ENCODE results near the gene BAZ2B. TPM values are rescaled to one million over a fixed set of nuclear protein-coding genes. Genes with fewer than 3 reads are reported as not detected.

Gene BAZ2B
- total and polyA plus RNA-seq, 4 experiments from 2014 or later = 4.3 to 35.6 (median 25.9) TPM

GRCh38 chr2:159442159-159442852, 174.0 kb downstream of the BAZ2B start:
- Mint-ChIP-seq H3K27me3 (no peaks in the 10 kb centered on the region), H3K9me3 (peaks cover 0 to 4% (median 0%) of the 10 kb centered on the region in 8 donors), H3K27ac (no peak overlapping the region), H3K4me1 (no peaks in the 10 kb centered on the region), H3K36me3 (peaks cover 67 to 71% of the 10 kb centered on the region in 2 donors), H3K4me3 (no peak overlapping the region)
- no peaks in the 10 kb centered on the region for H3K4me1 ChIP-seq (ENCODE audit: insufficient read depth, low read length)
- CTCF ChIA-PET (ENCODE audit: partially characterized antibody) = no interaction called here
- no peaks in the 10 kb centered on the region for H3K27me3 ChIP-seq (ENCODE audit: insufficient read depth, low read length)
- no peak overlapping the region for H3K4me3 ChIP-seq (ENCODE audit: low read length in 2 of 2)
- H3K9me3 ChIP-seq (ENCODE audit: control insufficient read depth in 1 of 2, low read length in 2 of 2) = no peaks in the 10 kb centered on the region
- POLR2A ChIA-PET (ENCODE audit: partially characterized antibody) = no interaction called here
- H3K27ac ChIP-seq (ENCODE audit: low read depth, low read length) = no peak overlapping the region
- intact Hi-C loops (cut with micrococcal nuclease) = no loop called here
- H3K36me3 ChIP-seq (ENCODE audit: insufficient read depth, low read length) = peaks cover 11% of the 10 kb centered on the region
- no peak for DNase-seq

- Histone ChIP-seq H3K27ac (ENCODE audit: low read depth, low read length) (no peak overlapping the region), H3K4me1 (ENCODE audit: insufficient read depth, low read length) (no peaks in the 10 kb centered on the region), H3K4me3 (ENCODE audit: low read length in 2 of 2) (no peak overlapping the region), H3K9me3 (ENCODE audit: control insufficient read depth in 1 of 2, low read length in 2 of 2) (no peaks in the 10 kb centered on the region), H3K36me3 (ENCODE audit: insufficient read depth, low read length) (peaks cover 11% of the 10 kb centered on the region), H3K27me3 (ENCODE audit: insufficient read depth, low read length) (no peaks in the 10 kb centered on the region)
- DNase-seq = no peak
- Mint-ChIP-seq H3K4me1 (no peaks in the 10 kb centered on the region), H3K27ac (no peak overlapping the region), H3K36me3 (peaks cover 64 to 65% of the 10 kb centered on the region in 2 donors), H3K27me3 (no peaks in the 10 kb centered on the region), H3K4me3 (no peak overlapping the region), H3K9me3 (no peaks in the 10 kb centered on the region)
- ChIA-PET CTCF (ENCODE audit: partially characterized antibody) (no interaction called here), POLR2A (ENCODE audit: partially characterized antibody) (no interaction called here)
- intact Hi-C loops (cut with micrococcal nuclease) = no loop called here
Measured at GRCh38 chr2:159441182-159441581, 175.2 kb downstream of the BAZ2B start.

- no peak overlapping the region for H3K27ac ChIP-seq (ENCODE audit: low read depth, low read length)
- no peaks in the 10 kb centered on the region for H3K27me3 ChIP-seq (ENCODE audit: insufficient read depth, low read length)
- no peak for DNase-seq
- POLR2A ChIA-PET (ENCODE audit: partially characterized antibody) = no interaction called here
- Mint-ChIP-seq H3K27ac (peak overlapping the region in 1 of 7 donors; percentile 53), H3K27me3 (no peaks in the 10 kb centered on the region), H3K4me1 (no peaks in the 10 kb centered on the region), H3K9me3 (no peaks in the 10 kb centered on the region), H3K36me3 (peaks cover 47 to 49% of the 10 kb centered on the region in 2 donors), H3K4me3 (no peak overlapping the region)
- no peaks in the 10 kb centered on the region for H3K9me3 ChIP-seq (ENCODE audit: control insufficient read depth in 1 of 2, low read length in 2 of 2)
- H3K4me3 ChIP-seq (ENCODE audit: low read length in 2 of 2) = no peak overlapping the region
- no peaks in the 10 kb centered on the region for H3K4me1 ChIP-seq (ENCODE audit: insufficient read depth, low read length)
- intact Hi-C loops (cut with micrococcal nuclease) = no loop called here
- H3K36me3 ChIP-seq (ENCODE audit: insufficient read depth, low read length) = peaks cover 7% of the 10 kb centered on the region
- CTCF ChIA-PET (ENCODE audit: partially characterized antibody) = no interaction called here
Measured at GRCh38 chr2:159439421-159439820, 176.9 kb downstream of the BAZ2B start.

- DNase-seq = no peak
- Histone ChIP-seq H3K27ac (ENCODE audit: low read depth, low read length) (no peak overlapping the region), H3K9me3 (ENCODE audit: control insufficient read depth in 1 of 2, low read length in 2 of 2) (no peaks in the 10 kb centered on the region), H3K4me3 (ENCODE audit: low read length in 2 of 2) (no peak overlapping the region), H3K4me1 (ENCODE audit: insufficient read depth, low read length) (no peaks in the 10 kb centered on the region), H3K36me3 (ENCODE audit: insufficient read depth, low read length) (peaks cover 7% of the 10 kb centered on the region), H3K27me3 (ENCODE audit: insufficient read depth, low read length) (no peaks in the 10 kb centered on the region)
- no peaks in the 10 kb centered on the region for H3K9me3 Mint-ChIP-seq
- POLR2A ChIA-PET (ENCODE audit: partially characterized antibody) = no interaction called here
- H3K27ac Mint-ChIP-seq = no peak overlapping the region
- no peak overlapping the region for H3K4me3 Mint-ChIP-seq
- H3K4me1 Mint-ChIP-seq = no peaks in the 10 kb centered on the region
- intact Hi-C loops (cut with micrococcal nuclease) = no loop called here
- CTCF ChIA-PET (ENCODE audit: partially characterized antibody) = no interaction called here
- peaks cover 42 to 45% of the 10 kb centered on the region in 2 donors for H3K36me3 Mint-ChIP-seq
- H3K27me3 Mint-ChIP-seq = no peaks in the 10 kb centered on the region
Measured at GRCh38 chr2:159438720-159439353, 177.5 kb downstream of the BAZ2B start.

GRCh38 chr2:159438284-159438683, 178.1 kb downstream of the BAZ2B start:
- Mint-ChIP-seq H3K27me3 (no peaks in the 10 kb centered on the region), H3K4me3 (no peak overlapping the region), H3K27ac (no peak overlapping the region), H3K9me3 (no peaks in the 10 kb centered on the region), H3K36me3 (peaks cover 41 to 45% of the 10 kb centered on the region in 2 donors), H3K4me1 (no peaks in the 10 kb centered on the region)
- H3K27me3 ChIP-seq (ENCODE audit: insufficient read depth, low read length) = no peaks in the 10 kb centered on the region
- H3K27ac ChIP-seq (ENCODE audit: low read depth, low read length) = no peak overlapping the region
- ChIA-PET CTCF (ENCODE audit: partially characterized antibody) (no interaction called here), POLR2A (ENCODE audit: partially characterized antibody) (no interaction called here)
- no peak overlapping the region for H3K4me3 ChIP-seq (ENCODE audit: low read length in 2 of 2)
- DNase-seq = no peak
- intact Hi-C loops (cut with micrococcal nuclease) = no loop called here
- peaks cover 7% of the 10 kb centered on the region for H3K36me3 ChIP-seq (ENCODE audit: insufficient read depth, low read length)
- H3K9me3 ChIP-seq (ENCODE audit: control insufficient read depth in 1 of 2, low read length in 2 of 2) = no peaks in the 10 kb centered on the region
- no peaks in the 10 kb centered on the region for H3K4me1 ChIP-seq (ENCODE audit: insufficient read depth, low read length)

GRCh38 chr2:159432610-159433009, 183.7 kb downstream of the BAZ2B start:
- H3K27ac Mint-ChIP-seq = peak overlapping the region in 1 of 7 donors; percentile 22
- ChIA-PET POLR2A (ENCODE audit: partially characterized antibody) (no interaction called here), CTCF (ENCODE audit: partially characterized antibody) (no interaction called here)
- DNase-seq = no peak
- no peak overlapping the region for H3K4me3 Mint-ChIP-seq
- Histone ChIP-seq H3K27ac (ENCODE audit: low read depth, low read length) (no peak overlapping the region), H3K4me3 (ENCODE audit: low read length in 2 of 2) (no peak overlapping the region), H3K4me1 (ENCODE audit: insufficient read depth, low read length) (no peaks in the 10 kb centered on the region), H3K27me3 (ENCODE audit: insufficient read depth, low read length) (no peaks in the 10 kb centered on the region), H3K9me3 (ENCODE audit: control insufficient read depth in 1 of 2, low read length in 2 of 2) (no peaks in the 10 kb centered on the region), H3K36me3 (ENCODE audit: insufficient read depth, low read length) (peaks cover 9% of the 10 kb centered on the region)
- peaks cover 34 to 40% of the 10 kb centered on the region in 2 donors for H3K36me3 Mint-ChIP-seq
- H3K27me3 Mint-ChIP-seq = no peaks in the 10 kb centered on the region
- no peaks in the 10 kb centered on the region for H3K4me1 Mint-ChIP-seq
- no peaks in the 10 kb centered on the region for H3K9me3 Mint-ChIP-seq
- intact Hi-C loops (cut with micrococcal nuclease) = no loop called here

- Histone ChIP-seq H3K36me3 (ENCODE audit: insufficient read depth, low read length) (peaks cover 9% of the 10 kb centered on the region), H3K4me3 (ENCODE audit: low read length in 2 of 2) (no peak overlapping the region), H3K27ac (ENCODE audit: low read depth, low read length) (no peak overlapping the region), H3K4me1 (ENCODE audit: insufficient read depth, low read length) (no peaks in the 10 kb centered on the region), H3K9me3 (ENCODE audit: control insufficient read depth in 1 of 2, low read length in 2 of 2) (no peaks in the 10 kb centered on the region), H3K27me3 (ENCODE audit: insufficient read depth, low read length) (no peaks in the 10 kb centered on the region)
- H3K27ac Mint-ChIP-seq = peak overlapping the region in 1 of 7 donors; percentile 37
- peaks cover 46 to 55% of the 10 kb centered on the region in 2 donors for H3K36me3 Mint-ChIP-seq
- H3K4me1 Mint-ChIP-seq = no peaks in the 10 kb centered on the region
- CTCF ChIA-PET (ENCODE audit: partially characterized antibody) = no interaction called here
- H3K4me3 Mint-ChIP-seq = no peak overlapping the region
- no peaks in the 10 kb centered on the region for H3K27me3 Mint-ChIP-seq
- intact Hi-C loops (cut with micrococcal nuclease) = no loop called here
- no peak for DNase-seq
- H3K9me3 Mint-ChIP-seq = no peaks in the 10 kb centered on the region
- POLR2A ChIA-PET (ENCODE audit: partially characterized antibody) = no interaction called here
Measured at GRCh38 chr2:159427048-159427447, 189.3 kb downstream of the BAZ2B start.
